Measurements from ENCODE around the gene MKNK1. TPM values are rescaled to one million over a fixed set of nuclear protein-coding genes. Genes with fewer than 3 reads are reported as not detected.

MKNK1 gene
- total RNA-seq, 6 experiments from 2014 or later, result 18.0 to 24.3 (median 22.3) TPM

DNA sequence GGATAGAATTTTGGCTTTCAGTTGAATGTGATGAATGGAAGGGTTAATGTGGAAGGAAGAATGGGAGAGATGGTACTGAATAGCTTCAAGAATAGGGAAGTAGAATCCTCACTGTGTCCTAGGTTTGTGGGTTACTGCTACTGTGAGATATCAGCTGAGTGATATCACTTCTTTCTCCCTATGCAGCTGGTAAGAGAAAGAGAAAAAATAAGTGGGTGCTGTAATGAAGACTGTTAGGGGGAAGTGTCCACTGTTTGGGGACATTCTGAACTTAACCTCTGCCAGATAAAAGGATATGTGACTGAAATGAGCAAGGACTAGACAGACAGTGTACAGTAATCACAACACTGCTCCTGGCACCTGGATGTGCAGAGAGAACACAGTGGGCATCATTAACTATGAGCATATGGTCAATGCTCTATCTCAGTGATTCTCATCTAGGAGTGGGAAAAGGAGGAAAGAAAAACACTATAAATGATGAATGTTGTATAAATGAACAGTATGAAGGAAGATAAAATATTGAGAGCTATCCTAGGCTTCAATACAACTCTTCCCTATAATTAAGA lies 38.1 kb upstream of the MKNK1 start:
- H3K4me1 Mint-ChIP-seq (ENCODE audit: low read depth), result peaks cover 37% of the 10 kb centered on the region
- TF ChIP-seq, protein P1, sequence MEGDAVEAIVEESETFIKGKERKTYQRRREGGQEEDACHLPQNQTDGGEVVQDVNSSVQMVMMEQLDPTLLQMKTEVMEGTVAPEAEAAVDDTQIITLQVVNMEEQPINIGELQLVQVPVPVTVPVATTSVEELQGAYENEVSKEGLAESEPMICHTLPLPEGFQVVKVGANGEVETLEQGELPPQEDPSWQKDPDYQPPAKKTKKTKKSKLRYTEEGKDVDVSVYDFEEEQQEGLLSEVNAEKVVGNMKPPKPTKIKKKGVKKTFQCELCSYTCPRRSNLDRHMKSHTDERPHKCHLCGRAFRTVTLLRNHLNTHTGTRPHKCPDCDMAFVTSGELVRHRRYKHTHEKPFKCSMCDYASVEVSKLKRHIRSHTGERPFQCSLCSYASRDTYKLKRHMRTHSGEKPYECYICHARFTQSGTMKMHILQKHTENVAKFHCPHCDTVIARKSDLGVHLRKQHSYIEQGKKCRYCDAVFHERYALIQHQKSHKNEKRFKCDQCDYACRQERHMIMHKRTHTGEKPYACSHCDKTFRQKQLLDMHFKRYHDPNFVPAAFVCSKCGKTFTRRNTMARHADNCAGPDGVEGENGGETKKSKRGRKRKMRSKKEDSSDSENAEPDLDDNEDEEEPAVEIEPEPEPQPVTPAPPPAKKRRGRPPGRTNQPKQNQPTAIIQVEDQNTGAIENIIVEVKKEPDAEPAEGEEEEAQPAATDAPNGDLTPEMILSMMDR (IDR thresholded peaks at IDR 0.05), result no peak
- no peaks in the 10 kb centered on the region for H3K9me3 Mint-ChIP-seq
- no peaks in the 10 kb centered on the region for H3K27me3 Mint-ChIP-seq (ENCODE audit: insufficient read depth)
- DNase-seq, result no peak
- H3K36me3 Mint-ChIP-seq (ENCODE audit: low read depth), result peaks cover 24% of the 10 kb centered on the region
- H3K4me3 Mint-ChIP-seq, result no peak overlapping the region
- no peak overlapping the region for H3K27ac Mint-ChIP-seq

DNA sequence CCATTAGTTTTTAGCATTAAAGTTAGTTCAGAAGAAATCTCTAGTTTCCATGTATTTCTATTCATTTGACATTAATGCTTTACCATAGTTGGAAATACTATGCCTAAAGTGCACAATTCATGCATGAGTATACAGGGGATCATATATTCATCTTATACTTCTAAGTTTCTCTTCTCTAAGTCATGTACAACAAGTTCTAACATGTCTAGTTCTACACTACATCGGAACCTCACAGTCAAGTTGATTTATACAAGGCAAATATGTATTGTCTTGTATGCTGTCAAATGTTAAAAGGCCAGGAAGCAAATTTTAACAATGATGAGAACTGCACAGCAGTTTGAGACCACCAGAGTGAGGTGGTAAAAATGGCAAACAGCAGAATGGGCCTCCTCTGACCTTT lies 35.5 kb upstream of the MKNK1 start:
- Mint-ChIP-seq H3K36me3 (ENCODE audit: low read depth) (peaks cover 31% of the 10 kb centered on the region), H3K4me1 (ENCODE audit: low read depth) (peaks cover 25% of the 10 kb centered on the region), H3K27ac (no peak overlapping the region), H3K27me3 (ENCODE audit: insufficient read depth) (no peaks in the 10 kb centered on the region), H3K4me3 (no peak overlapping the region), H3K9me3 (no peaks in the 10 kb centered on the region)
- TF ChIP-seq, protein P1 (IDR thresholded peaks at IDR 0.05), result no peak
- no peak for DNase-seq

DNA sequence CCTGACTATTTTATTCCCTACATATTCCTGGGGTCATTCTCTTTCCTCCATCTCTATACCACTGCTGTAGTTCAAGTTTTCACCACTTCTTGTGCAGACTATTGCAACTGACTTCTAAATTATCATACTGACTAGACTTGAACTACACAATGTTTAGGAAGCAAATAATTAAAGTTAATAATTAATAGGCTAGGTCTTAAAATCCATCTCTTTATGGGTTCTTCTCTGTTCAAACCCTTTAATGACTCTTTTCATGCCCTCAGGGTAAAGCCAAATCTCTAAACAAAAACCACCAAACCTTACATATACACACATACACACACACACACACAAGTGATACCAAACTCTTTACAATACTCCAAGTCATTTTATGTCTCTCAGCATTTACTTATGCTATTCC lies 34.9 kb upstream of the MKNK1 start:
- Mint-ChIP-seq H3K27ac (no peak overlapping the region), H3K9me3 (no peaks in the 10 kb centered on the region), H3K4me3 (no peak overlapping the region), H3K4me1 (ENCODE audit: low read depth) (peaks cover 21% of the 10 kb centered on the region), H3K27me3 (ENCODE audit: insufficient read depth) (no peaks in the 10 kb centered on the region), H3K36me3 (ENCODE audit: low read depth) (peaks cover 31% of the 10 kb centered on the region)
- TF ChIP-seq, protein P1 (IDR thresholded peaks at IDR 0.05), result no peak
- no peak for DNase-seq

DNA sequence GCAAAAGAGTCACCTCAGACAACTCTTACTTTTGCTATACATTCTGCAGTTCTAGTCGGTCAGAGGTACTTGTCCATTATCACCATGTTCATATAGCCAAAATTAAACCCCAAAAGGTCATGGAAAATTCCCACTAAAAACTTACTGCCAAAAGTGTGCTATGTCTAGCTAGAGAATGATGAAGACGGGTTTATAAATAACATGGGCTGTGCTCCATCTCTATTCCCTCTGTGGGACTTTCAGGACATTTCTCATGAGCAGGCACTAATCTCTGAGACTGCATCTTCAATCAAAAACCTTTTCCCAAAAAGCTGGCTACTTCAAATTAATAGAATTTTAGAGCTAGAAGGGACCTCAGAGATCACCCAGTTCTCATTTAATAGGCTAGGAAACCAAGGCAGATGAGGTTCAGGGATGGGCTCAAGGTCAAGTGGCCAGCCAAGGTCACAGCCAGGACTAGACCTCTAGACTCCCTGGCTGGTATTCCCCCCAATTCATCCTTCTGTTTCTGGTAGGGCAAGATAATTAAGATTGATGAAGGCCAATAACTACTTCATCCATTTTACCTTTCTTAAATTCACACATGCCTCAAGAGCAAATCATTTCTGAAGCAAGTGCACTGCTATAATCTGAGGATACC lies 33.5 kb upstream of the MKNK1 start:
- Mint-ChIP-seq H3K4me3 (no peak overlapping the region), H3K4me1 (ENCODE audit: low read depth) (peaks cover 7% of the 10 kb centered on the region), H3K27me3 (ENCODE audit: insufficient read depth) (no peaks in the 10 kb centered on the region), H3K9me3 (no peaks in the 10 kb centered on the region), H3K27ac (no peak overlapping the region), H3K36me3 (ENCODE audit: low read depth) (peaks cover 32% of the 10 kb centered on the region)
- DNase-seq, result no peak
- TF ChIP-seq, protein P1 (IDR thresholded peaks at IDR 0.05), result no peak

DNA sequence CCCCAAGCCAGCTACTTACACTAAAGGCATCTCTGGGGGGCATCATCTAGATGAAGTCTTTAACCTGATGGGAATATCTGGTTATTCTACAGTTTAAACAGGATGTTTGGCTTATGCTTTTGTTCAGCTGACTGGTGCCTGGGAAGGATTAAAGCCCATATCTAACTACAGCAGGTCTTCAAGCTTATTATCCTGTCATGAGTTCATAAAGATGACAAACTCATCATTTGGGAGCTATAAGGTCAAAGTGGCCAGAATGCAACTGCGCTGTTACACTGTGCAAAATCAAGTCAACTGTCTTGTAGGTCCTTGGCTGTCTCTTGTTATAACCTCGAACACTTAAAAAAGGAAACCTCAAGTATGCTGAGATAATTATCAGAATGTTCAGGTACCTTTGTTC lies 31.1 kb upstream of the MKNK1 start:
- Mint-ChIP-seq H3K9me3 (no peaks in the 10 kb centered on the region), H3K4me3 (no peak overlapping the region), H3K27me3 (ENCODE audit: insufficient read depth) (no peaks in the 10 kb centered on the region), H3K27ac (no peak overlapping the region), H3K36me3 (ENCODE audit: low read depth) (peaks cover 15% of the 10 kb centered on the region; the same call in 1 of the 2 replicates), H3K4me1 (ENCODE audit: low read depth) (no peaks in the 10 kb centered on the region)
- DNase-seq, result no peak
- TF ChIP-seq, protein P1 (IDR thresholded peaks at IDR 0.05), result no peak
